Kidney (tissue), 14 donors: ENCODE data around the gene EPS8L2. TPM values are rescaled to one million over a fixed set of nuclear protein-coding genes. Genes with fewer than 3 reads are reported as not detected.

ENCODE experiments used
- DNase-seq, 5 donors: peaks; one replicate each; pipeline ENCODE4 v3.0.0-alpha.2; 2013 to 2020
- FAIRE-seq: peaks from 2 replicates; lab custom pipeline; 2012; peaks lifted over from hg19 to GRCh38; lab: Jason Lieb, UNC
- H3K27ac ChIP-seq, 2 donors: one replicate each; pipeline ENCODE4 v1.7.0; 2013; ENCODE audit warnings: low read depth in 2 of 2, low read length in 2 of 2, inconsistent platforms in 1 of 2
- H3K27me3 ChIP-seq: one replicate; pipeline ENCODE4 v1.7.1; 2013; ENCODE audit warnings: low read length, inconsistent platforms; ENCODE audit not compliant: control insufficient read depth, insufficient read depth
- H3K36me3 ChIP-seq, 3 donors: one replicate each; pipeline versions ENCODE4 v1.7.0 to v1.7.1; 2013; ENCODE audit warnings: low read length in 3 of 3, control low read depth in 1 of 3, inconsistent platforms in 1 of 3; ENCODE audit not compliant: insufficient read depth in 3 of 3, control insufficient read depth in 2 of 3
- H3K4me1 ChIP-seq, 3 donors: one replicate each; pipeline versions ENCODE4 v1.7.0 to v1.7.1; 2013; ENCODE audit warnings: low read length in 3 of 3, inconsistent platforms in 1 of 3, low read depth in 1 of 3; ENCODE audit not compliant: control insufficient read depth in 2 of 3, insufficient read depth in 2 of 3
- H3K4me3 ChIP-seq, 3 donors: one replicate each; pipeline versions ENCODE4 v1.7.0 to v1.8.1; 2013; ENCODE audit warnings: low read length in 3 of 3, control low read depth in 1 of 3, inconsistent platforms in 1 of 3
- H3K9ac ChIP-seq, 3 donors: one replicate each; pipeline versions ENCODE4 v1.7.0 to v1.7.1; 2013; ENCODE audit warnings: low read length in 3 of 3, control low read depth in 1 of 3, inconsistent platforms in 1 of 3
- H3K9me3 ChIP-seq, 3 donors: one replicate each; pipeline versions ENCODE4 v1.7.0 to v1.7.1; 2013; ENCODE audit warnings: low read length in 3 of 3, control low read depth in 1 of 3, inconsistent platforms in 1 of 3; ENCODE audit not compliant: control insufficient read depth in 2 of 3, insufficient read depth in 1 of 3
- CTCF ChIP-seq: IDR thresholded peaks from 3 replicates; pipeline ENCODE4 v1.5.1; 2012; ENCODE audit warnings: mild to moderate bottlenecking, moderate library complexity, borderline replicate concordance; ENCODE audit not compliant: insufficient read depth; ENCODE audit errors: extremely low read depth
- intact Hi-C: fragments of 100-400 bp; cut with DNase I; formaldehyde crosslinking; loops from one replicate; pipeline ENCODE4 v1.11.1; 2022
- polyA plus RNA-seq: library from polyadenylated mRNA; stranded (reverse); fragments of 350-450 nt; fragmentation: Illumina TruSeq; extraction: RNeasy Lipid Tissue Mini Kit (QIAGEN cat#74804); gene quantifications from one replicate; pipeline ENCODE4 v1.2.3, GENCODE V29; 2014; ENCODE audit warnings: low read depth, low replicate concordance; ENCODE audit not compliant: insufficient read depth
- total RNA-seq: library from RNA; stranded (reverse); fragmentation: NEBNext Ultra II Directional; extraction: Animal tissue kit (Norgen Biotek cat#: 25700); gene quantifications from one replicate; pipeline ENCODE4 v1.2.1, GENCODE V29; 2021
- donor health status: control.
- donor health status: control.
- donor health status: control.
- donor health status: control.
- donor health status: control.
- donor health status: DM: yes; HTN: yes; CAD: no.
- donor health status: Normal renal cell carcinoma (clear cell type).

EPS8L2 gene
- total and polyA plus RNA-seq, 2 donors from 2014 or later = 199 to 287 TPM

DNA sequence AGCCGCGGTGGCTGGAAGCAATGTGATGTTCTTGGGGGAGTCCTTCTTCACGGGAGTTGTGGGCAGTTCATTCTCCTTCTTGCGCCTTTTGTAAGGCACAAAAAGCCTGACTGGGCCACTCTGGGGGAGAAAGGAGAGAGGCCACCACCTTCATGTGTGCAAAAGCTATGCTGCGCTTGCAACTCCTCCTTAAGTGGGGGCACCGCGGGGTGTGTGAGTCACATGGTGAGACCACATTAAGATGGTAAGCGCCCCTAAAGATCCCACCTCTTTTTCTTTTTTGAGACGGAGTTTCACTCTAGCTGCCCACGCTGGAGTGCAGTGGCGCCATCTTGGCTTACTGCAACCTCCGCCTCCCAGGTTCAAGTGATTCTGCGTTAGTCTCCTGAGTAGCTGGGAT, 25.1 kb upstream of the EPS8L2 start:
- no peak for DNase-seq
- no peak for TF ChIP-seq CTCF
- H3K27ac ChIP-seq = no peak overlapping the region
- no peak for FAIRE-seq
- intact Hi-C loops = no loop called here
- H3K36me3 ChIP-seq = peaks cover 0 to 24% (median 16%) of the 10 kb centered on the region in 3 donors
- no peaks in the 10 kb centered on the region for H3K27me3 ChIP-seq
- no peak overlapping the region for H3K9ac ChIP-seq
- no peaks in the 10 kb centered on the region for H3K9me3 ChIP-seq
- H3K4me1 ChIP-seq = peaks cover 0 to 2% (median 0%) of the 10 kb centered on the region in 3 donors
- H3K4me3 ChIP-seq = no peak overlapping the region

DNA sequence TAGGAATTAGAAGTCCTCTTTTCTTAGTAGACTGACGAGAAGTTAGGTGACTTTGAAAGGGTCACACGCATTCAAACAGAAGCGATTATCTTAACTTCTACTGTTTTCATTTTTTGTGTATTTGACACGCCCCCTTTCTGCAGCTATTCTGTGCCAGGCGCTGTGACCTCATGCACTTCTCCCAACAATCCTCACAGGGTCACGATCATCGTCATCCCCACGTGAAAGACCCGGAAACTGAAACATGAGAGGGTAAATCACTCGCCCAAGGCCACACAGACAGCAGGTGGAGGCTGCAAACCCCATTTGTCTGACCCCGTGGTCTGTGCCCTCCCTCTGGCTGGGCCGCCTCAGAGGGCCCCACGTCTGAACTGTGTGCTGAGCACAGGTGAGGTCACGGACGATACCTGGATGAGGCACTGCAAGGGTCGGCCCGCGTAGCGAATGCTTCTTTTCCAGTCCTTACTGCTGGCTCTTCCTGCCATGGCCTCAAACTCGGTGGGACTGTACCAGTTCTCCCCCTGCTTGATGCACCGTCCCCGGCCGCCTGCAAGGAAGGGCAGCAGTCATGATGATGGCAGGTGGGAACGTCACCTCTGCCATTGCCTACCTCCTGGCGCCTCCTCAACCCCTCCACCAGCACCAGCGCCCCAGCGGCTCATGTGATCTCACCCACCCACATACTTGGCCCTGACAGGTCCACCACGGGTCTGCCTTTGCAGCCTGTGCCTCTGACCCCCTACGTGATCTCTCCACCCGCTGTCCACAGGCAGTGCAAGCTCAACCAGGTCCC, 19.4 kb upstream of the EPS8L2 start:
- H3K9me3 ChIP-seq = no peaks in the 10 kb centered on the region
- intact Hi-C loops = no loop called here
- no peak for DNase-seq
- no peak overlapping the region for H3K4me3 ChIP-seq
- no peak for TF ChIP-seq CTCF
- H3K27me3 ChIP-seq = no peaks in the 10 kb centered on the region
- peaks cover 0 to 33% (median 26%) of the 10 kb centered on the region in 3 donors for H3K36me3 ChIP-seq
- no peak overlapping the region for H3K9ac ChIP-seq
- FAIRE-seq = no peak
- H3K4me1 ChIP-seq = no peaks in the 10 kb centered on the region
- no peak overlapping the region for H3K27ac ChIP-seq

GRCh38 chr11:687751-688150, 18.3 kb upstream of the EPS8L2 start:
- H3K4me1 ChIP-seq = no peaks in the 10 kb centered on the region
- DNase-seq = no peak
- no peak overlapping the region for H3K27ac ChIP-seq
- H3K4me3 ChIP-seq = no peak overlapping the region
- intact Hi-C loops = no loop called here
- no peak overlapping the region for H3K9ac ChIP-seq
- peaks cover 0 to 25% (median 23%) of the 10 kb centered on the region in 3 donors for H3K36me3 ChIP-seq
- no peaks in the 10 kb centered on the region for H3K9me3 ChIP-seq
- no peaks in the 10 kb centered on the region for H3K27me3 ChIP-seq
- no peak for FAIRE-seq
- no peak for TF ChIP-seq CTCF
